Upper lobe of right lung (tissue), 1 donor: ENCODE measurements around the gene RFC3. TPM values are rescaled to one million over a fixed set of nuclear protein-coding genes. Genes with fewer than 3 reads are reported as not detected.
A peak's percentile ranks its signal among the peaks of the same experiment; 100 is the strongest.

ENCODE experiments used
- ATAC-seq: fragments of 200-7000 bp; cut with Tn5 transposase; one replicate; pipeline ENCODE4 v1.9.1; 2020; ENCODE audit warnings: mild to moderate bottlenecking, moderate library complexity
- DNase-seq: peaks from one replicate; pipeline ENCODE4 v3.0.0-alpha.2; 2020
- H3K27ac ChIP-seq: fragments of 200-600 bp; one replicate; pipeline ENCODE4 v1.8.0; 2022
- H3K27me3 ChIP-seq: fragments of 200-600 bp; one replicate; pipeline ENCODE4 v1.8.0; 2022; ENCODE audit warnings: mild to moderate bottlenecking
- H3K36me3 ChIP-seq: fragments of 200-600 bp; one replicate; pipeline ENCODE4 v1.8.0; 2022
- H3K4me1 ChIP-seq: fragments of 200-600 bp; one replicate; pipeline ENCODE4 v1.8.0; 2022
- H3K4me3 ChIP-seq: fragments of 200-600 bp; one replicate; pipeline ENCODE4 v1.8.0; 2022; ENCODE audit warnings: mild to moderate bottlenecking
- H3K9me3 ChIP-seq: fragments of 200-600 bp; one replicate; pipeline ENCODE4 v1.8.0; 2022
- CTCF ChIP-seq: fragments of 200-600 bp; IDR thresholded peaks from one replicate; pipeline ENCODE4 v1.8.0; 2022; ENCODE audit warnings: antibody characterized with exemption
- intact Hi-C: fragments of 100-400 bp; cut with DNase I; formaldehyde crosslinking; loops from one replicate; pipeline ENCODE4 v1.11.0; 2022
- total RNA-seq: library from RNA; stranded (reverse); fragmentation: NEBNext Ultra II Directional; extraction: Animal tissue kit (Norgen Biotek cat#: 25700); gene quantifications from one replicate; pipeline ENCODE4 v1.2.1, GENCODE V29; 2021
- donor health status: DM: no; HTN: yes; CAD: no; lungs with severe emphysema.

RFC3 gene
- total RNA-seq, 1 donor from 2014 or later, result 7.4 TPM

- Histone ChIP-seq H3K27me3 (no peaks in the 10 kb centered on the region), H3K36me3 (no peaks in the 10 kb centered on the region), H3K4me1 (no peaks in the 10 kb centered on the region), H3K4me3 (no peak overlapping the region), H3K9me3 (no peaks in the 10 kb centered on the region), H3K27ac (no peak overlapping the region)
- intact Hi-C loops, result no loop called here
- no peak for TF ChIP-seq CTCF
- ATAC-seq (no peak), DNase-seq (no peak)
These were observed 45.3 kb downstream of the RFC3 start for GRCh38 chr13:33863188-33863789.

DNA sequence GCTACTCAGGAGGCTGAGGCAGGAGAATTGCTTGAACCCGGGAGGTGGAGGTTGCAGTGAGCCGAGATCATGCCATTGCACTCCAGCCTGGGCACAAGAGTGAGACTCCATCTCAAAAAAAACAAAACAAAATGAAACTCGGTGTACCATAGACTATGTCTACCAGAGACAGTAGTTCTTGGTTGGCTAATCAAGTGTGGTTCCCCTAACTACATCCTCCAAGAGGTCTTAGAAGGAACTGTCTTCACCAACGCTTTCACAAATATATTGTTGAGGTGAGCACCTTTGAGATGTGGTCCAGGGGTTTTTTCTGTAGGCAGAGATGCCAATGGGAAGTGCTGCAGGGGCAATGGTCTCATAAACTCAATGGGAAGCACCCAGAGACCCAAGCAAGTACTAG, 48.0 kb downstream of the RFC3 start:
- intact Hi-C loops, result no loop called here
- H3K36me3 ChIP-seq, result no peaks in the 10 kb centered on the region
- no peak for ATAC-seq

GRCh38 chr13:33867472-33867871, 49.5 kb downstream of the RFC3 start:
- no peak for ATAC-seq
- H3K27me3 ChIP-seq, result no peaks in the 10 kb centered on the region

More for the DNA sequence above, 48.0 kb downstream of the RFC3 start:
- H3K27ac ChIP-seq, result no peak overlapping the region
- H3K27me3 ChIP-seq, result no peaks in the 10 kb centered on the region
- H3K4me3 ChIP-seq, result no peak overlapping the region
- TF ChIP-seq CTCF, result no peak
- no peak for DNase-seq
- no peaks in the 10 kb centered on the region for H3K4me1 ChIP-seq
- H3K9me3 ChIP-seq, result no peaks in the 10 kb centered on the region

GRCh38 chr13:33868343-33868994, 50.5 kb downstream of the RFC3 start:
- intact Hi-C loops, result no loop called here
- ATAC-seq, result no peak

More at GRCh38 chr13:33867472-33867871, 49.5 kb downstream of the RFC3 start:
- Histone ChIP-seq H3K27ac (no peak overlapping the region), H3K4me1 (no peaks in the 10 kb centered on the region), H3K36me3 (no peaks in the 10 kb centered on the region), H3K9me3 (no peaks in the 10 kb centered on the region), H3K4me3 (no peak overlapping the region)
- intact Hi-C loops, result no loop called here
- no peak for DNase-seq
- TF ChIP-seq CTCF, result peak; percentile 7

GRCh38 chr13:33869005-33869404, 51.1 kb downstream of the RFC3 start:
- DNase-seq (no peak), ATAC-seq (no peak)
- H3K36me3 ChIP-seq, result no peaks in the 10 kb centered on the region
- H3K27me3 ChIP-seq, result no peaks in the 10 kb centered on the region
- TF ChIP-seq CTCF, result no peak
- H3K27ac ChIP-seq, result no peak overlapping the region
- no peaks in the 10 kb centered on the region for H3K4me1 ChIP-seq
- H3K4me3 ChIP-seq, result no peak overlapping the region
- no peaks in the 10 kb centered on the region for H3K9me3 ChIP-seq
- intact Hi-C loops, result no loop called here

More at GRCh38 chr13:33868343-33868994, 50.5 kb downstream of the RFC3 start:
- H3K9me3 ChIP-seq, result no peaks in the 10 kb centered on the region
- no peaks in the 10 kb centered on the region for H3K4me1 ChIP-seq
- no peak for DNase-seq
- no peak overlapping the region for H3K27ac ChIP-seq
- no peak overlapping the region for H3K4me3 ChIP-seq
- TF ChIP-seq CTCF, result no peak
- no peaks in the 10 kb centered on the region for H3K36me3 ChIP-seq
- H3K27me3 ChIP-seq, result no peaks in the 10 kb centered on the region
